Endodermal cell (in vitro differentiated cells): ENCODE data around the gene HEBP2. TPM values are rescaled to one million over a fixed set of nuclear protein-coding genes. Genes with fewer than 3 reads are reported as not detected.

Experiments
- DNase-seq: peaks from one replicate; pipeline ENCODE4 v3.0.0-alpha.2; 2017
- H3K27ac ChIP-seq: 2 replicates; pipeline ENCODE4 v1.5.1; 2013; ENCODE audit warnings: mild to moderate bottlenecking, low read depth, low read length, moderate library complexity
- H3K27me3 ChIP-seq: 2 replicates; pipeline ENCODE4 v1.6.1; 2013; ENCODE audit warnings: mild to moderate bottlenecking, low read length, moderate library complexity; ENCODE audit not compliant: insufficient read depth, control insufficient read depth, poor library complexity, severe bottlenecking
- H3K36me3 ChIP-seq: 2 replicates; pipeline ENCODE4 v1.7.0; 2013; ENCODE audit warnings: mild to moderate bottlenecking, low read length, moderate library complexity; ENCODE audit not compliant: control insufficient read depth, insufficient read depth
- H3K4me1 ChIP-seq: one replicate; pipeline ENCODE4 v1.7.0; 2013; ENCODE audit warnings: low read length; ENCODE audit not compliant: control insufficient read depth, insufficient read depth
- H3K4me3 ChIP-seq: 2 replicates; pipeline ENCODE4 v1.5.1; 2013; ENCODE audit warnings: mild to moderate bottlenecking, low read length, moderate library complexity
- H3K9ac ChIP-seq: 2 replicates; pipeline ENCODE4 v1.6.1; 2013; ENCODE audit warnings: mild to moderate bottlenecking, low read length, moderate library complexity; ENCODE audit not compliant: poor library complexity, severe bottlenecking; ENCODE audit errors: extremely low read depth
- H3K9me3 ChIP-seq: 2 replicates; pipeline ENCODE4 v1.6.1; 2013; ENCODE audit warnings: mild to moderate bottlenecking, low read length, moderate library complexity; ENCODE audit not compliant: control insufficient read depth
- H3K27ac Mint-ChIP-seq: 2 replicates; pipeline ENCODE4 v1.8.0; 2020; ENCODE audit warnings: mixed read lengths
- H3K27me3 Mint-ChIP-seq: 2 replicates; pipeline ENCODE4 v1.8.0; 2021; ENCODE audit warnings: mild to moderate bottlenecking, mixed read lengths; ENCODE audit not compliant: insufficient read depth
- H3K36me3 Mint-ChIP-seq: 2 replicates; pipeline ENCODE4 v1.8.0; 2020; ENCODE audit warnings: low read depth, mixed read lengths
- H3K4me1 Mint-ChIP-seq: 2 replicates; pipeline ENCODE4 v1.8.0; 2020; ENCODE audit warnings: mixed read lengths
- H3K4me3 Mint-ChIP-seq: 2 replicates; pipeline ENCODE4 v1.8.0; 2020; ENCODE audit warnings: mild to moderate bottlenecking, moderate library complexity, mixed read lengths
- H3K9me3 Mint-ChIP-seq: 2 replicates; pipeline ENCODE4 v1.8.0; 2020; ENCODE audit warnings: mild to moderate bottlenecking, mixed read lengths
- CTCF ChIP-seq: fragments of 200-600 bp; sonication (generic); conservative IDR thresholded peaks from 2 replicates; pipeline ENCODE4 v1.5.0; 2021; ENCODE audit warnings: antibody characterized with exemption, mild to moderate bottlenecking
- WGBS, 2 experiments: methylation state at CpG; one replicate each; pipeline versions ENCODE4 v1.1.5 to v1.1.7; 2013; ENCODE audit warnings: missing lambda C conversion rate in 2 of 2, mixed read lengths in 1 of 2; ENCODE audit not compliant: insufficient coverage in 1 of 2, insufficient read length in 1 of 2; 5-methylcytosine and 5-hydroxymethylcytosine counted together
- total RNA-seq, 2 donors: library from RNA; stranded (reverse); fragmentation: NEBNext Ultra II Directional in 1 of 2; extraction: Animal tissue kit (Norgen Biotek cat#: 25700) in 1 of 2; gene quantifications; 2 replicates in 1 of 2; 3 replicates in 1 of 2; pipeline ENCODE4 v1.2.1, GENCODE V29; 2021

HEBP2 gene
- total RNA-seq, 2 donors from 2014 or later = 53.9 to 95.7 TPM

DNA sequence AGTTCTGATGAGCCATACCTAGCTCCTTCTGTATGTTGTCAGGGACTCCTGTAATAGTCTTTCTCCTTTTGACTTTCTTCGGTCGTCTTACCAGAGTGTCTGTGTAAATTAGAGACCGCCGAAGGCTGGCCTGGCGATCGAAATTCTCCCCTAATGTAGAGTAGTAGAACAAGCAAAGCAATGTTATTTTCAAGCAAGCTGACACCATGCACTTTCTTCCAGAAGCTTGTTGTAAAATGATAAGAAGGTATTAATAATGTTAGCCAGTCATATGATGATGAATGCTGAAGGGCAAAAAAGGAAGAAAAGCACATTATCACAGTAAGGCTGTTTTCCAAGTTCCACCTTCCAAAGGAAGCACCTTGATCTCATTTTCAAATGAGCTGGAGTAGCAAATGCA lies 37.9 kb downstream of the HEBP2 start:
- no peak overlapping the region for H3K9ac ChIP-seq
- no peak overlapping the region for H3K4me3 ChIP-seq
- no peaks in the 10 kb centered on the region for H3K4me1 ChIP-seq
- no peaks in the 10 kb centered on the region for H3K27me3 Mint-ChIP-seq
- WGBS, 2 experiments = 80 to 97% methylated on average over 1 to 6 of the region's 6 CpGs
- H3K9me3 ChIP-seq = no peaks in the 10 kb centered on the region
- peaks cover 11% of the 10 kb centered on the region for H3K36me3 Mint-ChIP-seq
- no peak overlapping the region for H3K4me3 Mint-ChIP-seq
- no peaks in the 10 kb centered on the region for H3K4me1 Mint-ChIP-seq
- H3K27ac ChIP-seq = no peak overlapping the region
- H3K36me3 ChIP-seq = peaks cover 25% of the 10 kb centered on the region
- DNase-seq = no peak
- no peaks in the 10 kb centered on the region for H3K9me3 Mint-ChIP-seq
- no peak for TF ChIP-seq CTCF
- H3K27ac Mint-ChIP-seq = no peak overlapping the region
- H3K27me3 ChIP-seq = no peaks in the 10 kb centered on the region

GRCh38 chr6:138442663-138443062 lies 38.6 kb downstream of the HEBP2 start:
- TF ChIP-seq CTCF = no peak
- Mint-ChIP-seq H3K27ac (no peak overlapping the region), H3K4me3 (no peak overlapping the region), H3K27me3 (no peaks in the 10 kb centered on the region), H3K4me1 (no peaks in the 10 kb centered on the region), H3K9me3 (no peaks in the 10 kb centered on the region), H3K36me3 (peaks cover 11% of the 10 kb centered on the region)
- Histone ChIP-seq H3K9me3 (no peaks in the 10 kb centered on the region), H3K27me3 (no peaks in the 10 kb centered on the region), H3K9ac (no peak overlapping the region), H3K4me1 (no peaks in the 10 kb centered on the region), H3K27ac (no peak overlapping the region), H3K36me3 (peaks cover 25% of the 10 kb centered on the region), H3K4me3 (no peak overlapping the region)
- DNase-seq = no peak
- WGBS, 2 experiments = 80 to 100% methylated on average over 2 of the region's 2 CpGs

- no peak for DNase-seq
- Histone ChIP-seq H3K36me3 (peaks cover 25% of the 10 kb centered on the region), H3K4me1 (no peaks in the 10 kb centered on the region), H3K9me3 (no peaks in the 10 kb centered on the region), H3K27ac (no peak overlapping the region), H3K27me3 (no peaks in the 10 kb centered on the region), H3K9ac (no peak overlapping the region), H3K4me3 (no peak overlapping the region)
- Mint-ChIP-seq H3K27me3 (no peaks in the 10 kb centered on the region), H3K27ac (no peak overlapping the region), H3K4me1 (no peaks in the 10 kb centered on the region), H3K9me3 (no peaks in the 10 kb centered on the region), H3K4me3 (no peak overlapping the region), H3K36me3 (peaks cover 11% of the 10 kb centered on the region)
- TF ChIP-seq CTCF = no peak
Measured at GRCh38 chr6:138443979-138444378, 40.0 kb downstream of the HEBP2 start.
